ENCODE results near the gene DUOX1.

DUOX1 gene

GRCh38 chr15:45106002-45106790, 23.6 kb upstream of the DUOX1 start:
- DNase-seq = no peak

- no peak for DNase-seq
These were observed 21.7 kb upstream of the DUOX1 start for GRCh38 chr15:45107941-45108630.

GRCh38 chr15:45110256-45110820, 19.5 kb upstream of the DUOX1 start:
- no peak for DNase-seq

DNA sequence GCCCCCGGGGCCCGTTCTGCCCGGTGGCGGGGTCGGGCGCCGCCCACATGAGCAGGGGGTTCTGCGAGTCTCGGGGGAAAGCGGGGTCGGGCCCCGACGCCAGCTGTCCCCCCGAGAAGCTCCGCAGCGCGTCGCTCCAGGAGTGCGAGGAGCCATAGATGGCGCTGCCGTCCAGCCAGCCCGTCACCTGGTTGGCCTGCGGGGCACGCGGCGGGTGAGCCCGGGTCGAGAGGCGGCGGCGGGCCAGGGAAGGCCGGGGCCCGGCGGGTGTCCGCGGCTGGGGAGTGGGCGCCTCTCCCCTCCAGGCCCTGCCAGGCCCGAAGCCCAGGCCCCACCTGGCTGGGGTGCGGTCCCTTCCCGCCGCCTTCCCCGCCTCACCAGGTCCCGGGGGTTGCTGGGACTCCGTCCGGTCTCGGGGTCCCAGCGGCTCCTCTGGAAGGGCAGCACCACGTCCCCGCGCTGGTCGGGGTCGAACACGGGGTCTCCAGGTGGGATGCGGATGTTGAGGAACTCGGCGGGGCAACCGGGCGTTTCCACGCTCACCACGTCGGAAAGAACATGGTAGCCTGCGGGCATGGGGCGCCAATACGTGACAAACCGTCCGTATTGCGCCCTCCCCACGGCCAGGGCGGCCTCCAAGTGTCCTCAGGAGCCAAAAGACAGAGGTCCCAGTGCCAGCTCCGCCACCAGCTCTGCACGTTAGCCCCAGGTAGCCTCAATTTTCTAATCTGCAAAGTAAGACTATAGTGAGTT, 18.2 kb upstream of the DUOX1 start:
- DNase-seq = no peak

DNA sequence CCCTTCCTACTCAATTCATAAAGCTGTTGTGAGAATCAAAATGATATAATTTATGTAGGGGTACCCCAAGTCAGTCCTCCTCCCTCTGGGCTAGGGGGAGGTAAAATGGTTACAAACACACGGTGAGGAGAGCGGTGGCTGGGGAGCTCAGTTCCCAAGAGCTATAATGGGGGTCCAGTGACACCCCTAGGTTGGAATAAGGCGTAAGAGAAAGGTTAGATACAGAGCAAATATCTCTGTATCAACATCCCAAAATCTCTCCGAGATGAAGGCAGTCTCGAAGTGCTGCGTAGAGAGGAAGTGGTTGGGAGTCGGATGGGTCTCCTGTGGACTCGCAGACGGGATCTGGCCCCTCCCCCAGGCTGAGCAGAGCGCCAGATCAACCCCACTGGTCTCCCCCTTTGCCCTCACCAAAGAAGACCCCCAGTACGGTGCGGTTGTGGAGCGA, 17.6 kb upstream of the DUOX1 start:
- no peak for DNase-seq

DNA sequence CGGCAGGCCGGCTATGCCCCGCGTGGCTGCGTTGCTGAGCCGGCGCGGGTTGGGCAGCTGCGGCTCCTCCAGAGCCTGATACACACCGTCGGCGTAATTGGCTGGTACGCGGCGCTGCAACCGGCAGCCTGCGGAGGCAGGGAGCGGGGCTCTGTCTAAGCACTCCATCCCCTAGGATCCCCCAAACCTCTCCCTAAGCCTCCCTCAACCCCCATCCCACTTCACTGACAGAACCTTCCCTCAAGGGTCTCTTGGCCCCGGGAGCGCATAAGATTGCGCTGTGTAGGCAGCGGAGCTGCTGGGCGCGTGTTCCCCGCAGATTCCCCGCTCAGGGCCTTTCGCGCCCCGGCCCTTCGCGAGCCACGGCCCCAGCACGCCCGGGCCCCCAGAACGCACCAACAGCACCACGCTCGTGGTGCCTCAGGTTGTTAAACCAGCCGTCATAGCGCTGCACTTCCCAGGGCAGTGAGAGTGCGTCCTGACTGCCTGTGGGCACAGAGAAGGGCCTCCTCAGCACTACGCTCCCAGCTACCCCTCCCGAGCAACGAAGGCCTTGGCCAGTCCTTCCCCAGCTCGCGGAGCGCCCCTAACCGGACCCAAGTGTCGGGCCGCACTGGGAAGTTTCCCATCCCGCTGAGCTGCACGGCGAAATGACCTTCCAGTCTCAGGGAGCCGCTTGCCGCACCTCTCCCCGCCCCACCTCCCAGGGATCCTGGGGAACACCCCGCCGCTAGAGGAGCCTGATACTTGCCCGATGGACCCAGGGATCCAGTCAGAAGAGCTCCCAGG, 17.0 kb upstream of the DUOX1 start:
- no peak for DNase-seq

- DNase-seq = no peak
These were observed 16.3 kb upstream of the DUOX1 start for GRCh38 chr15:45113380-45113990.

DNA sequence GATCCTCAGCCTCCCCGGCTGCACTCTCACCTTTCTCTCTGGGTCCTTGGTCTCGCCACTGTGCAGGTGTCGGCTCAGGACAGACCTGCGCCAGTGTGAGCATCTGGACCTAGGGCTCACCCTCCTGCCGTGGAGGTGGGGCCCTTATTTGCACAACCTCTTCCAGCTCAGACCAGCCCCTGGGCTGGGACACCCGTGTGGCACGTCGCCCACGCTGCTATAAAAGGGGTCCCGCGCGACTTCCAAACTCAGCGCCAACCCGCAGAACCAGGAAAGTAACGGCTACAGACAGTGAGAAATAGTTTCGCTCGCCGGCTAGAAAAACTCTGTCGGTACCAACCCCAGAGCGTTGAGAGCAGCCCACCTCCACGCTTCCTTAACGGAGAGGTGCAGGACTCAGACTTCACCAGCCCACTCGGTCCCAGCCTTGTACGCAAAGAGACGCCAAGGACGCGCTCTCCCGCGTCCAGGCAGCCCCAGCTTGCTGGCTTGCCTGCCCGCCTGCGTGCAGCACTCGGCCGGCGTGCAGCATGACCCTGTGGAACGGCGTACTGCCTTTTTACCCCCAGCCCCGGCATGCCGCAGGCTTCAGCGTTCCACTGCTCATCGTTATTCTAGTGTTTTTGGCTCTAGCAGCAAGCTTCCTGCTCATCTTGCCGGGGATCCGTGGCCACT, 15.6 kb upstream of the DUOX1 start, which contains the start of the genes DUOX2 and DUOXA2:
DUOX2 (minus strand) TSS at position 97 of the 675 bp plus-strand sequence. CDS start 761 bp downstream, outside the sequence.
DUOXA2 (plus strand) TSS at position 251 of the 675 bp plus-strand sequence; CDS start at position 531, 280 bp downstream.
- DNase-seq = no peak

GRCh38 chr15:45114751-45115085, 15.1 kb upstream of the DUOX1 start:
- DNase-seq = no peak

DNA sequence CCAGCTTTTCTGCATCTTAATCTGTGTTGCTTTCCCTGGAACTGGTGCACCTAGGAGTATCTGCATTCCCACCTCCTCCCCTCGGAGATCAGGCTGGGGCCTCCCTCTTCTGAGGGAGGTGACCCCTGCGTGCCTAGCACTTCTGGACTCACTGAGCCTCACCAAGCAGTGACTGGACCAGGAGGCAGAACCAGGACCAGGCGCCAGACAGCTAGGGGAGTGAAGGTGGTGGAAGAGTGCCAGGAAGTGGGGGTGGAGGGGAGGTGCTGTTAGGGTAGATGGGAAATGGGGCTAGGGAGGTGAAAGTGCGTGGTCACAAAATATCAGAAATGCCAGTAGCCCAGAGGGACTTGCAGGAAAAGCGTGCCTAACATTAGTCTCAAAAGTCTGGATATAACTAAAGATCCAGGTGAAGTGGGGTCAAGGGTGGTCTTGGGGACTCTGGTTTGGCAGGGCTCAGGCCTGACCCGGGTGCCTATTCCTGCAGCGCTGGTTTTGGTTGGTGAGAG, 14.4 kb upstream of the DUOX1 start:
- DNase-seq = no peak

DNA sequence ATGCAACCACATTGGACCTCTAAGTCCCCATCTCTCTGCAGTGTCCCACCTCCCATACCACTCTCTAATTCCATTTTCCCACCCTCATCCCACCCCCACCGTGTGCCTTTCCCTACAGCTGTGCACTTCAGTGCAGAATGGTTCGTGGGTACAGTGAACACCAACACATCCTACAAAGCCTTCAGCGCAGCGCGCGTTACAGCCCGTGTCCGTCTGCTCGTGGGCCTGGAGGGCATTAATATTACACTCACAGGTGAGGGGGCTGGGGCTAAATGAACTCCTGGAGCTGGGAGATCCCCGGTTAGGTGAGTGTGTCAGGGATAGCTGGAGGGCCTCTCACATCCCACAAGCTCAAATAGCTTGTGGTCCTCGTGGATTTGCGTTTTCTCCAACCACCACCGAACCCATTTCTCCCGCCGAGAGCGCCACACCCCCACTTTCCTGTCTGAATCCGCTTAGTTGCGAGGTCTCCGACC, 13.8 kb upstream of the DUOX1 start:
- no peak for DNase-seq

DNA sequence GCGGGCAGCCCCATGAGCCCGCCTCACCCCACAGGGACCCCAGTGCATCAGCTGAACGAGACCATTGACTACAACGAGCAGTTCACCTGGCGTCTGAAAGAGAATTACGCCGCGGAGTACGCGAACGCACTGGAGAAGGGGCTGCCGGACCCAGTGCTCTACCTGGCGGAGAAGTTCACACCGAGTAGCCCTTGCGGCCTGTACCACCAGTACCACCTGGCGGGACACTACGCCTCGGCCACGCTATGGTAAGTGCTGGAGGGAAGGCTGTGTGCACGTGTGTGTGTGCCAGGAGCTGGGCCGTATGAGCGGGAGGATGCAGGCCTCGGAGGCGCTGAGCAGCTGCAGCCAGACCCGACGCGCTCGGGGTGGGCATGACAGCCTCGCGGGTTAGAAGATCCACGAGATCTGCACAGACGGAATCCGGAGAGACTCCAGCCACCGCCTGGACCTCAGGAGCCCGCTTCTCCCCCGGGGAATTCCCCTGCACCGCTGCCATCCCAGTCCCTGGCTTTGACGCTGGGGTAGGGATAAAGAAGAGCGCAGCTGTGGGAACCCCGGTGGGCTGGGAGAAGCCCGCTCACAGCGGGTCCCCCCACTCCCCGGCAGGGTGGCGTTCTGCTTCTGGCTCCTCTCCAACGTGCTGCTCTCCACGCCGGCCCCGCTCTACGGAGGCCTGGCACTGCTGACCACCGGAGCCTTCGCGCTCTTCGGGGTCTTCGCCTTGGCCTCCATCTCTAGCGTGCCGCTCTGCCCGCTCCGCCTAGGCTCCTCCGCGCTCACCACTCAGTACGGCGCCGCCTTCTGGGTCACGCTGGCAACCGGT, 13.1 kb upstream of the DUOX1 start:
- DNase-seq = no peak

- DNase-seq = no peak
These were observed 12.3 kb upstream of the DUOX1 start for GRCh38 chr15:45117308-45118130.

- peak; percentile 87 to 92 for DNase-seq
These were observed 11.6 kb upstream of the DUOX1 start for GRCh38 chr15:45118131-45118588.

GRCh38 chr15:45118996-45119395, 10.8 kb upstream of the DUOX1 start:
- DNase-seq = no peak

GRCh38 chr15:45120081-45120972, 9.5 kb upstream of the DUOX1 start:
- DNase-seq = no peak

GRCh38 chr15:45121020-45121419, 8.8 kb upstream of the DUOX1 start:
- no peak for DNase-seq

All from SHP77 (cell line).